Neural cell (in vitro differentiated cells): ENCODE data around the gene YY1. TPM values are rescaled to one million over a fixed set of nuclear protein-coding genes. Genes with fewer than 3 reads are reported as not detected.

Experiments
- H2AFZ ChIP-seq: fragments of 200-600, 300-800 bp; sonication (generic), shearing (Covaris generic); 2 replicates; pipeline ENCODE4 v1.6.0; 2014; ENCODE audit warnings: low read depth, mild to moderate bottlenecking, antibody characterized with exemption, low read length, moderate library complexity
- H3F3A ChIP-seq: fragments of 200-600 bp; shearing (Covaris generic); 2 replicates; pipeline ENCODE4 v1.6.1; 2016; ENCODE audit warnings: mild to moderate bottlenecking, moderate library complexity, mixed read lengths, antibody characterized with exemption, low read length; ENCODE audit not compliant: insufficient read depth, poor library complexity, severe bottlenecking
- H3K27ac ChIP-seq: fragments of 200-600, 300-800 bp; sonication (generic), shearing (Covaris generic); 2 replicates; pipeline ENCODE4 v1.5.1; 2014; ENCODE audit warnings: mild to moderate bottlenecking, low read length, moderate library complexity
- H3K27me3 ChIP-seq: fragments of 300-800, 200-600 bp; sonication (generic), shearing (Covaris generic); 2 replicates; pipeline ENCODE4 v1.6.0; 2014; ENCODE audit warnings: mild to moderate bottlenecking, low read depth, low read length, moderate library complexity; ENCODE audit not compliant: insufficient read depth
- H3K36me3 ChIP-seq: fragments of 300-800, 200-600 bp; sonication (generic), shearing (Covaris generic); 2 replicates; pipeline ENCODE4 v1.5.1; 2014; ENCODE audit warnings: mild to moderate bottlenecking, antibody characterized with exemption, low read length, moderate library complexity; ENCODE audit not compliant: insufficient read depth
- H3K4me2 ChIP-seq: fragments of 300-800, 200-600 bp; sonication (generic), shearing (Covaris generic); 2 replicates; pipeline ENCODE4 v1.6.0; 2014; ENCODE audit warnings: mild to moderate bottlenecking, low read length
- H3K4me3 ChIP-seq: fragments of 300-800, 200-600 bp; sonication (generic), shearing (Covaris generic); 2 replicates; pipeline ENCODE4 v1.5.1; 2014; ENCODE audit warnings: mild to moderate bottlenecking, low read length, moderate library complexity
- H3K79me2 ChIP-seq: fragments of 200-600 bp; shearing (Covaris generic); replicated peaks from 2 replicates; pipeline ENCODE4 v1.6.0; 2014; ENCODE audit warnings: mild to moderate bottlenecking, low read length, moderate library complexity; ENCODE audit not compliant: insufficient read depth
- H3K9ac ChIP-seq: fragments of 300-800, 200-600 bp; sonication (generic), shearing (Covaris generic); 2 replicates; pipeline ENCODE4 v1.6.1; 2016; ENCODE audit warnings: mild to moderate bottlenecking, low read length, mixed read lengths
- H3K9me2 ChIP-seq: fragments of 200-600 bp; shearing (Covaris generic); 2 replicates; pipeline ENCODE4 v1.6.1; 2016; ENCODE audit warnings: mild to moderate bottlenecking, low read length, mixed read lengths; ENCODE audit not compliant: insufficient read depth
- H3K9me3 ChIP-seq: fragments of 200-600, 300-800 bp; sonication (generic), shearing (Covaris generic); 2 replicates; pipeline ENCODE4 v1.6.1; 2016; ENCODE audit warnings: mild to moderate bottlenecking, mixed run types, low read length, moderate library complexity, mixed read lengths
- H4K20me1 ChIP-seq: fragments of 200-600 bp; shearing (Covaris generic); 2 replicates; pipeline ENCODE4 v1.6.1; 2016; ENCODE audit warnings: mild to moderate bottlenecking, mixed run types; ENCODE audit not compliant: insufficient read depth
- CTCF ChIP-seq: fragments of 450-650 bp; IDR thresholded peaks from 2 replicates; pipeline ENCODE4 v1.5.1; 2014; ENCODE audit warnings: antibody characterized with exemption, mild to moderate bottlenecking, moderate library complexity; ENCODE audit not compliant: poor library complexity, severe bottlenecking
- EP300 ChIP-seq: fragments of 450-650 bp; conservative IDR thresholded peaks from 2 replicates; pipeline ENCODE4 v1.6.1; 2014; ENCODE audit warnings: antibody characterized with exemption, mild to moderate bottlenecking, moderate library complexity; ENCODE audit not compliant: poor library complexity, severe bottlenecking
- EZH2 ChIP-seq: fragments of 200-600, 300-800 bp; shearing (Covaris generic), sonication (generic); IDR thresholded peaks from 2 replicates; pipeline ENCODE4 v1.6.1; 2014; ENCODE audit warnings: antibody characterized with exemption, low read length, borderline replicate concordance, mild to moderate bottlenecking; ENCODE audit not compliant: insufficient read depth, poor library complexity, severe bottlenecking
- MXI1 ChIP-seq: fragments of 450-650 bp; conservative IDR thresholded peaks from 2 replicates; pipeline ENCODE4 v1.6.1; 2014; ENCODE audit warnings: antibody characterized with exemption, mild to moderate bottlenecking; ENCODE audit not compliant: poor library complexity, severe bottlenecking
- POLR2AphosphoS5 ChIP-seq: IDR thresholded peaks from 2 replicates; pipeline ENCODE4 v1.6.1; 2012
- RAD21 ChIP-seq: fragments of 450-650 bp; conservative IDR thresholded peaks from 2 replicates; pipeline ENCODE4 v1.6.1; 2014; ENCODE audit warnings: antibody characterized with exemption, mild to moderate bottlenecking, moderate library complexity
- REST ChIP-seq: IDR thresholded peaks from 2 replicates; pipeline ENCODE4 v1.6.1; 2012; ENCODE audit warnings: borderline replicate concordance
- SMC3 ChIP-seq: fragments of 450-650 bp; conservative IDR thresholded peaks from 2 replicates; pipeline ENCODE4 v1.6.1; 2014; ENCODE audit warnings: antibody characterized with exemption, mild to moderate bottlenecking, moderate library complexity; ENCODE audit not compliant: poor library complexity
- TAF1 ChIP-seq: IDR thresholded peaks from 2 replicates; pipeline ENCODE4 v1.6.1; 2012; ENCODE audit warnings: low read depth
- polyA plus RNA-seq: library from polyadenylated mRNA; depleted of rRNA; stranded (reverse); fragments of >200 nt; gene quantifications from 2 replicates; pipeline ENCODE4 v1.2.3, GENCODE V29; 2014

Gene YY1
- polyA plus RNA-seq, 1 donor from 2014 or later = 50.4 TPM

- no peak for TF ChIP-seq RAD21
- TF ChIP-seq SMC3 = no peak
- TF ChIP-seq MXI1 = no peak
- TF ChIP-seq CTCF = no peak
- no peak for TF ChIP-seq EP300
- TF ChIP-seq EZH2 = no peak
- no peak for TF ChIP-seq POLR2AphosphoS5
- no peak for TF ChIP-seq TAF1
- TF ChIP-seq REST = no peak
- Histone ChIP-seq H3K27ac (no peak overlapping the region), H3K4me2 (no peak overlapping the region), H3K9ac (no peak overlapping the region), H3K4me3 (no peak overlapping the region), H3K9me2 (no peaks in the 10 kb centered on the region), H2AFZ (no peak overlapping the region), H3F3A (no peaks in the 10 kb centered on the region), H3K79me2 (peaks cover 2% of the 10 kb centered on the region), H4K20me1 (no peaks in the 10 kb centered on the region), H3K9me3 (no peaks in the 10 kb centered on the region), H3K27me3 (no peaks in the 10 kb centered on the region), H3K36me3 (peaks cover 8% of the 10 kb centered on the region)
These were observed 56.0 kb downstream of the YY1 start for GRCh38 chr14:100294963-100295330.

DNA sequence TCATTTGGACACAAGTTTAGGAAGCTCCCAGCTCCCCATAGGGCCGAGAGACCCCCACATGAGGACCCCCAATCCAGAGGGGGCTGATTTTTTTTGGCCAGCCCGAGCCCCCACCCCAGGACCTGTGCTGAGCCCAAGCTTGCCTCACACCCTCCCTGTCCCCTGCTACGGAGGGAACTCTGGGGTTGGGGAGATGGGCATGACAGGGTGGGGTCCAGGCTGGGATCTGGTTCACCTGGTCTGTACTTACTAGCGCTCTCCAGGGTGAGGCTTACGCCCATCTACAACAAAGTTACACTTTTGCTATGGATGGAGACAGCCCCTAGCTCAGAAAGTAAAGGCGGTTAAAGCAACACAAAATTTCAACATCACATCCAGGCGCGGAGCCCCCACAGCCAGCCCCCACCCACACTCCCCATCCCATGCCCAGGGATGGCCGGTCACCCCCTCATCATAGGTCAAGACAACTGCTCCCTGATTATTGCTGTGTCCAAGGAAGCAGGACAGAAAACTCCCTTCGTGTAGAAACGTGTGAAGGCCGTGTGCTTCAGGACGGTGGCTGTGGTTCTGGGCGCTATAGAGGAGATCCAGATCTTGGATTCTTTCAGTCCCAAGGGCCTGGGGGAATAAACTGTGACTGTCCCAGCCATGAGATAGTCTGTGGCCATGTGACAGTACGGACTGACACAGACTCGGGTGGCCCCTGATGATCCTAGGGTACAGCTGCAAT lies 56.6 kb downstream of the YY1 start:
- Histone ChIP-seq H3K36me3 (peaks cover 8% of the 10 kb centered on the region), H4K20me1 (no peaks in the 10 kb centered on the region), H3K27me3 (no peaks in the 10 kb centered on the region), H3K79me2 (peaks cover 8% of the 10 kb centered on the region), H3K4me2 (no peak overlapping the region), H3F3A (no peaks in the 10 kb centered on the region), H3K9ac (no peak overlapping the region), H3K9me3 (no peaks in the 10 kb centered on the region), H3K9me2 (no peaks in the 10 kb centered on the region), H2AFZ (no peak overlapping the region), H3K4me3 (no peak overlapping the region), H3K27ac (no peak overlapping the region)
- TF ChIP-seq POLR2AphosphoS5 = no peak
- TF ChIP-seq MXI1 = no peak
- TF ChIP-seq EZH2 = no peak
- TF ChIP-seq RAD21 = no peak
- no peak for TF ChIP-seq TAF1
- TF ChIP-seq REST = no peak
- TF ChIP-seq SMC3 = no peak
- TF ChIP-seq EP300 = no peak
- no peak for TF ChIP-seq CTCF
